Suprapubic skin (tissue), 3 donors: ENCODE measurements around the gene CAMTA1.

Experiments
- EP300 ChIP-seq: sonication (generic); formaldehyde crosslinking; IDR thresholded peaks from one replicate; pipeline ENCODE4 v1.6.1; 2017; ENCODE audit warnings: antibody characterized with exemption
- TF ChIP-seq, protein P1 (sequence below), 2 donors: fragments of 200-600 bp in 1 of 2; fragments of 450-650 bp in 1 of 2; sonication (generic) in 1 of 2; IDR thresholded peaks; one replicate each; pipeline ENCODE4 v1.5.1; 2016 to 2019; ENCODE audit warnings: antibody characterized with exemption in 2 of 2, mild to moderate bottlenecking in 1 of 2, moderate library complexity in 1 of 2

DNA sequence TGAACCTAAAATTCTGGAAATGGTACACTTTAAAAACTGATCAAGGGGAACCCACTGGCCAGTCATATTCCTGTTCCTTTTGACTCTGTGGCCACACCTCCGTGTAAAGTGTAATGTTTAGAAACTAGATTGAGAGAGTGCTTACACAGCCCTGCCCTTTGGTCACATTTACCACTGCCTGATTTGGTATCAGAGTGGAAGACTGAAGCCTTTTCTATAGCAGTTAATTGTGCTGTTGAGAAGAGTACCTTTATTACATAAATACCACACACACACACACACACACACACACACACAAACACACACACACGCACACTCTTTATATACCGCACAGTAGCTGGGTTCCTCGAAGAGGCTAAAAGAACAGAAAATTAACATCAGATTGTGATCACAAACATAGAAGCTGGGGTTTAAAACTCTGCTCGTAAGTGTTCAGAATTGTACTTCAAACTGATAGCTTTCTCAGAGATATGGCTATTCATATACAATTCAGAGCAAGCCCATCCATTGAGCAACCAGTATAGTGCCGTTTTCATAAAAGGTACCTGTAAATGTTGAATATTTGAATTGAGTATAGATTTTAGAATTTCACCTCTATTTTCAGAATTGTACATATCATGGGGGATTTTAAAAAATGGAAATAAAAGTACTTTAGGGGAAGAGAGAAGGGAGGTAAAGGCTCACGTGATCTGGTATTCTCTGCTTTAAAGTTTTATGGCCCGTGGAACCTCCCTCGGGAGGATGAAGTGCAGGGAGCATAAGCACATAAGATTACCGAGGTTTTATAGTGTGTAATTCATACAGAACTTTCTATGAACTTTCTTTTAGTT, 37.5 kb downstream of the CAMTA1 start:
- TF ChIP-seq, protein P1, sequence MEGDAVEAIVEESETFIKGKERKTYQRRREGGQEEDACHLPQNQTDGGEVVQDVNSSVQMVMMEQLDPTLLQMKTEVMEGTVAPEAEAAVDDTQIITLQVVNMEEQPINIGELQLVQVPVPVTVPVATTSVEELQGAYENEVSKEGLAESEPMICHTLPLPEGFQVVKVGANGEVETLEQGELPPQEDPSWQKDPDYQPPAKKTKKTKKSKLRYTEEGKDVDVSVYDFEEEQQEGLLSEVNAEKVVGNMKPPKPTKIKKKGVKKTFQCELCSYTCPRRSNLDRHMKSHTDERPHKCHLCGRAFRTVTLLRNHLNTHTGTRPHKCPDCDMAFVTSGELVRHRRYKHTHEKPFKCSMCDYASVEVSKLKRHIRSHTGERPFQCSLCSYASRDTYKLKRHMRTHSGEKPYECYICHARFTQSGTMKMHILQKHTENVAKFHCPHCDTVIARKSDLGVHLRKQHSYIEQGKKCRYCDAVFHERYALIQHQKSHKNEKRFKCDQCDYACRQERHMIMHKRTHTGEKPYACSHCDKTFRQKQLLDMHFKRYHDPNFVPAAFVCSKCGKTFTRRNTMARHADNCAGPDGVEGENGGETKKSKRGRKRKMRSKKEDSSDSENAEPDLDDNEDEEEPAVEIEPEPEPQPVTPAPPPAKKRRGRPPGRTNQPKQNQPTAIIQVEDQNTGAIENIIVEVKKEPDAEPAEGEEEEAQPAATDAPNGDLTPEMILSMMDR (IDR thresholded peaks at IDR 0.05), result no peak
- TF ChIP-seq EP300, result no peak
